Stimulated activated CD8-positive, alpha-beta memory T cell treated with anti-CD3 and anti-CD28 coated beads, Interleukin-12 subunit alpha, Interleukin-12 subunit beta, amount 100 ng/mL, for 1 hour (primary cell): ENCODE data around the gene PITPNM3.
"Not testable (repeated sequence)": the region's sequence is repeated elsewhere in the genome, so short reads cannot be mapped to it uniquely, and the experiment has no call there.

Experiments
- DNase-seq: peaks from one replicate; pipeline ENCODE4 v3.0.0-alpha.2; 2020; ENCODE audit warnings: low read depth

PITPNM3 gene

GRCh38 chr17:6574687-6575595, 18.6 kb upstream of the PITPNM3 start:
- DNase-seq: peak; percentile 6

GRCh38 chr17:6573982-6574686, 17.8 kb upstream of the PITPNM3 start:
- DNase-seq: no peak

GRCh38 chr17:6573495-6573894, 17.1 kb upstream of the PITPNM3 start:
- DNase-seq: not testable (repeated sequence)

GRCh38 chr17:6572972-6573370, 16.6 kb upstream of the PITPNM3 start:
- no peak for DNase-seq

- DNase-seq: no peak
Measured at GRCh38 chr17:6571452-6571781, 15.1 kb upstream of the PITPNM3 start.

- no peak for DNase-seq
Measured at GRCh38 chr17:6570731-6571451, 14.5 kb upstream of the PITPNM3 start.

- DNase-seq: no peak
Measured at GRCh38 chr17:6569370-6570285, 13.3 kb upstream of the PITPNM3 start.

GRCh38 chr17:6568184-6568758, 11.9 kb upstream of the PITPNM3 start:
- no peak for DNase-seq

- no peak for DNase-seq
Measured at GRCh38 chr17:6567528-6568183, 11.3 kb upstream of the PITPNM3 start.

- no peak for DNase-seq
Measured at GRCh38 chr17:6561446-6561845, 5.1 kb upstream of the PITPNM3 start.

GRCh38 chr17:6560496-6560895, 4.1 kb upstream of the PITPNM3 start:
- DNase-seq: no peak

GRCh38 chr17:6559753-6560215, 3.4 kb upstream of the PITPNM3 start:
- DNase-seq: no peak

GRCh38 chr17:6558932-6559752, 2.8 kb upstream of the PITPNM3 start:
- no peak for DNase-seq

- DNase-seq: no peak
Measured at GRCh38 chr17:6558276-6558675, 1.9 kb upstream of the PITPNM3 start.

- DNase-seq: no peak
Measured at GRCh38 chr17:6557040-6557438, 684 bp upstream of the PITPNM3 start.

- no peak for DNase-seq
Measured at GRCh38 chr17:6555331-6556120, 829 bp downstream of the PITPNM3 start.

GRCh38 chr17:6554871-6555330, 1.5 kb downstream of the PITPNM3 start:
- no peak for DNase-seq

- DNase-seq: no peak
Measured at GRCh38 chr17:6554342-6554741, 2.0 kb downstream of the PITPNM3 start.
